ENCODE data around the gene MED31.

DNA sequence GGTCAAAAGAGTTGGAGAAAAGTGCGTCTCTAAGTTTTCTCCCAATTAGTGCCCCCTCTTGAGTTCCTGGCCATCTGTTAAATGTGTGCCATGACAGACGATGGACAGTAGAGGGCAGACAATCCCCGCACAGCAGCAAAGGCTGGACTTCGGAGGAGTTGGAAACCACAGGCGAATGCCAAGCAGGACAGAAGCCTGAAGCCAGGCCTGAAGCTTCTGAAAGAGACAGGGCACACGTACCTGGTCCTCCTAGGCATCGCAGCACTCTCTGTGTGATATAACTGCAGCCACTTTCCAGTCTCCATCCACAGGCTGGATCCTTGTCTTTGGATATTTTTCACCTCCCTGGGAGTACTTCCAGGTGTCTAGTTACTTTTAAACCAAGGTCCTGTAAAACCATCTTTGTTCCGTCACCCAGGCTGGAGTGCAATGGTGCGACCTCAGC is 14.7 kb upstream of the MED31 start:
- TF ChIP-seq, protein P1, sequence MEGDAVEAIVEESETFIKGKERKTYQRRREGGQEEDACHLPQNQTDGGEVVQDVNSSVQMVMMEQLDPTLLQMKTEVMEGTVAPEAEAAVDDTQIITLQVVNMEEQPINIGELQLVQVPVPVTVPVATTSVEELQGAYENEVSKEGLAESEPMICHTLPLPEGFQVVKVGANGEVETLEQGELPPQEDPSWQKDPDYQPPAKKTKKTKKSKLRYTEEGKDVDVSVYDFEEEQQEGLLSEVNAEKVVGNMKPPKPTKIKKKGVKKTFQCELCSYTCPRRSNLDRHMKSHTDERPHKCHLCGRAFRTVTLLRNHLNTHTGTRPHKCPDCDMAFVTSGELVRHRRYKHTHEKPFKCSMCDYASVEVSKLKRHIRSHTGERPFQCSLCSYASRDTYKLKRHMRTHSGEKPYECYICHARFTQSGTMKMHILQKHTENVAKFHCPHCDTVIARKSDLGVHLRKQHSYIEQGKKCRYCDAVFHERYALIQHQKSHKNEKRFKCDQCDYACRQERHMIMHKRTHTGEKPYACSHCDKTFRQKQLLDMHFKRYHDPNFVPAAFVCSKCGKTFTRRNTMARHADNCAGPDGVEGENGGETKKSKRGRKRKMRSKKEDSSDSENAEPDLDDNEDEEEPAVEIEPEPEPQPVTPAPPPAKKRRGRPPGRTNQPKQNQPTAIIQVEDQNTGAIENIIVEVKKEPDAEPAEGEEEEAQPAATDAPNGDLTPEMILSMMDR (IDR thresholded peaks at IDR 0.05; ENCODE audit: low read length), result peak; percentile 89
- TF ChIP-seq EZH2 (optimal IDR thresholded peaks at IDR 0.05; ENCODE audit: low read depth, low read length), result no peak

Data from MM.1S (cell line).